Panc1 (cell line): ENCODE data around the gene SART3. TPM values are rescaled to one million over a fixed set of nuclear protein-coding genes. Genes with fewer than 3 reads are reported as not detected.

ENCODE experiments used
- ATAC-seq: fragments of 200-7000 bp; cut with Tn5 transposase; 2 replicates; pipeline ENCODE4 v1.9.1; 2020; ENCODE audit warnings: mild to moderate bottlenecking, moderate library complexity
- BruUV-seq: library from RNA; stranded (reverse); fragments of 400-500 nt; replicated peaks from 2 replicates; lab custom pipeline; 2021; lab: Mats Ljungman, UMichigan
- CTCF ChIA-PET: fragments of 300-600 bp; sonication (Branson Sonifier 250); formaldehyde crosslinking; loops from one replicate; lab custom pipeline; 2022; ENCODE audit warnings: antibody characterized with exemption; lab: Charles Lee
- POLR2A ChIA-PET: fragments of 300-600 bp; sonication (Branson Sonifier 250); formaldehyde crosslinking; loops from one replicate; lab custom pipeline; 2022; ENCODE audit warnings: antibody characterized with exemption; lab: Charles Lee
- DNase-seq: peaks from one replicate; pipeline ENCODE4 v3.0.0-alpha.2; 2010; ENCODE audit warnings: low read depth, low spot score
- H3K27ac ChIP-seq: 2 replicates; pipeline ENCODE4 v1.5.1; 2011; ENCODE audit warnings: mild to moderate bottlenecking, low read length, inconsistent platforms
- H3K27me3 ChIP-seq: fragments of 200-500 bp; sonication (Bioruptor generic); 2 replicates; pipeline ENCODE4 v1.6.0; 2014; ENCODE audit warnings: low read length, inconsistent platforms; ENCODE audit not compliant: control insufficient read depth, insufficient read depth
- H3K36me3 ChIP-seq: fragments of 200-500 bp; sonication (Bioruptor generic); 2 replicates; pipeline ENCODE4 v1.5.1; 2014; ENCODE audit warnings: inconsistent platforms, mild to moderate bottlenecking, low read length, moderate library complexity; ENCODE audit not compliant: control insufficient read depth, insufficient read depth
- H3K4me1 ChIP-seq: 2 replicates; pipeline ENCODE4 v1.5.1; 2011; ENCODE audit warnings: inconsistent platforms, mild to moderate bottlenecking, low read length, moderate library complexity; ENCODE audit not compliant: control insufficient read depth, insufficient read depth
- H3K4me3 ChIP-seq, 2 experiments: 2 replicates each; pipeline ENCODE4 v1.5.1; 2011 to 2012; ENCODE audit warnings: low read depth in 2 of 2, low read length in 2 of 2, mild to moderate bottlenecking in 2 of 2, inconsistent platforms in 1 of 2, moderate library complexity in 1 of 2
- H3K9me3 ChIP-seq: fragments of 200-500 bp; sonication (Bioruptor generic); 2 replicates; pipeline ENCODE4 v1.5.1; 2014; ENCODE audit warnings: low read depth, mild to moderate bottlenecking, inconsistent platforms, low read length, moderate library complexity; ENCODE audit not compliant: control insufficient read depth, insufficient read depth
- POLR2AphosphoS5 ChIP-seq: IDR thresholded peaks from 2 replicates; pipeline ENCODE4 v1.6.1; 2012; ENCODE audit warnings: mild to moderate bottlenecking, low read depth, low read length, moderate library complexity
- SIN3A ChIP-seq: IDR thresholded peaks from 2 replicates; pipeline ENCODE4 v1.6.1; 2012; ENCODE audit warnings: low read depth, mild to moderate bottlenecking, low read length, moderate library complexity, borderline replicate concordance; ENCODE audit not compliant: insufficient read depth
- TCF7L2 ChIP-seq: IDR thresholded peaks from 2 replicates; pipeline ENCODE4 v1.6.1; 2011; ENCODE audit warnings: mild to moderate bottlenecking, low read depth, low read length, inconsistent platforms
- in situ Hi-C: cut with HindIII; loops from 2 replicates; pipeline ENCODE4 v1.10.0; 2016; ENCODE audit warnings: low sequenced_read_pairs, low pct_unique_long_range_greater_than_20kb
- intact Hi-C: fragments of 100-400 bp; cut with micrococcal nuclease; formaldehyde crosslinking; loops from one replicate; pipeline ENCODE4 v1.10.0; 2022; ENCODE audit not compliant: unreplicated experiment
- total RNA-seq: library from RNA; stranded (reverse); gene quantifications from one replicate; pipeline ENCODE4 v1.2.1, GENCODE V29; 2021; ENCODE audit not compliant: unreplicated experiment
- TF ChIP-seq, protein P1 (sequence below): fragments of 450-650 bp; IDR thresholded peaks from 2 replicates; pipeline ENCODE4 v1.5.1; 2017; ENCODE audit warnings: mild to moderate bottlenecking
- TF ChIP-seq, protein P2 (sequence below), 2 experiments: IDR thresholded peaks; 2 replicates each; pipeline ENCODE4 v1.6.1; 2011 to 2012; ENCODE audit warnings: low read depth in 2 of 2, control low read depth in 1 of 2, low read length in 1 of 2, mild to moderate bottlenecking in 1 of 2, moderate library complexity in 1 of 2; ENCODE audit not compliant: insufficient read depth in 1 of 2

SART3 gene
- total RNA-seq, 1 experiment from 2014 or later = 55.9 TPM

- intact Hi-C loops (no loop called here), in situ Hi-C loops (no loop called here)
- Histone ChIP-seq H3K4me1 (peaks cover 5% of the 10 kb centered on the region), H3K36me3 (no peaks in the 10 kb centered on the region), H3K27me3 (no peaks in the 10 kb centered on the region), H3K9me3 (no peaks in the 10 kb centered on the region), H3K4me3 (no peak overlapping the region), H3K27ac (no peak overlapping the region)
- CTCF ChIA-PET = no interaction called here
- TF ChIP-seq SIN3A = no peak
- TF ChIP-seq TCF7L2 = no peak
- TF ChIP-seq, protein P1, sequence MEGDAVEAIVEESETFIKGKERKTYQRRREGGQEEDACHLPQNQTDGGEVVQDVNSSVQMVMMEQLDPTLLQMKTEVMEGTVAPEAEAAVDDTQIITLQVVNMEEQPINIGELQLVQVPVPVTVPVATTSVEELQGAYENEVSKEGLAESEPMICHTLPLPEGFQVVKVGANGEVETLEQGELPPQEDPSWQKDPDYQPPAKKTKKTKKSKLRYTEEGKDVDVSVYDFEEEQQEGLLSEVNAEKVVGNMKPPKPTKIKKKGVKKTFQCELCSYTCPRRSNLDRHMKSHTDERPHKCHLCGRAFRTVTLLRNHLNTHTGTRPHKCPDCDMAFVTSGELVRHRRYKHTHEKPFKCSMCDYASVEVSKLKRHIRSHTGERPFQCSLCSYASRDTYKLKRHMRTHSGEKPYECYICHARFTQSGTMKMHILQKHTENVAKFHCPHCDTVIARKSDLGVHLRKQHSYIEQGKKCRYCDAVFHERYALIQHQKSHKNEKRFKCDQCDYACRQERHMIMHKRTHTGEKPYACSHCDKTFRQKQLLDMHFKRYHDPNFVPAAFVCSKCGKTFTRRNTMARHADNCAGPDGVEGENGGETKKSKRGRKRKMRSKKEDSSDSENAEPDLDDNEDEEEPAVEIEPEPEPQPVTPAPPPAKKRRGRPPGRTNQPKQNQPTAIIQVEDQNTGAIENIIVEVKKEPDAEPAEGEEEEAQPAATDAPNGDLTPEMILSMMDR = no peak
- TF ChIP-seq POLR2AphosphoS5 = no peak
- TF ChIP-seq, protein P2, sequence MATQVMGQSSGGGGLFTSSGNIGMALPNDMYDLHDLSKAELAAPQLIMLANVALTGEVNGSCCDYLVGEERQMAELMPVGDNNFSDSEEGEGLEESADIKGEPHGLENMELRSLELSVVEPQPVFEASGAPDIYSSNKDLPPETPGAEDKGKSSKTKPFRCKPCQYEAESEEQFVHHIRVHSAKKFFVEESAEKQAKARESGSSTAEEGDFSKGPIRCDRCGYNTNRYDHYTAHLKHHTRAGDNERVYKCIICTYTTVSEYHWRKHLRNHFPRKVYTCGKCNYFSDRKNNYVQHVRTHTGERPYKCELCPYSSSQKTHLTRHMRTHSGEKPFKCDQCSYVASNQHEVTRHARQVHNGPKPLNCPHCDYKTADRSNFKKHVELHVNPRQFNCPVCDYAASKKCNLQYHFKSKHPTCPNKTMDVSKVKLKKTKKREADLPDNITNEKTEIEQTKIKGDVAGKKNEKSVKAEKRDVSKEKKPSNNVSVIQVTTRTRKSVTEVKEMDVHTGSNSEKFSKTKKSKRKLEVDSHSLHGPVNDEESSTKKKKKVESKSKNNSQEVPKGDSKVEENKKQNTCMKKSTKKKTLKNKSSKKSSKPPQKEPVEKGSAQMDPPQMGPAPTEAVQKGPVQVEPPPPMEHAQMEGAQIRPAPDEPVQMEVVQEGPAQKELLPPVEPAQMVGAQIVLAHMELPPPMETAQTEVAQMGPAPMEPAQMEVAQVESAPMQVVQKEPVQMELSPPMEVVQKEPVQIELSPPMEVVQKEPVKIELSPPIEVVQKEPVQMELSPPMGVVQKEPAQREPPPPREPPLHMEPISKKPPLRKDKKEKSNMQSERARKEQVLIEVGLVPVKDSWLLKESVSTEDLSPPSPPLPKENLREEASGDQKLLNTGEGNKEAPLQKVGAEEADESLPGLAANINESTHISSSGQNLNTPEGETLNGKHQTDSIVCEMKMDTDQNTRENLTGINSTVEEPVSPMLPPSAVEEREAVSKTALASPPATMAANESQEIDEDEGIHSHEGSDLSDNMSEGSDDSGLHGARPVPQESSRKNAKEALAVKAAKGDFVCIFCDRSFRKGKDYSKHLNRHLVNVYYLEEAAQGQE (IDR thresholded peaks at IDR 0.05; ENCODE audit: insufficient read depth in 1 of 2, low read depth in 2 of 2, low read length in 1 of 2) = no peak
- POLR2A ChIA-PET = no interaction called here
- BruUV-seq = no TSS peak
- ATAC-seq (no peak), DNase-seq (no peak)
Observed at GRCh38 chr12:108473400-108474055, 87.4 kb downstream of the SART3 start.

Other genes starting within 250 kb of the SART3 start
- 0.03 TPM for gene CMKLR1, start 221.9 kb downstream of the SART3 start, total RNA-seq
- gene FICD, start 45.9 kb downstream of the SART3 start, total RNA-seq = 10.1 TPM
- 66.1 TPM for gene ISCU, start 1.4 kb upstream of the SART3 start, total RNA-seq
- gene TMEM119, start 36.9 kb upstream of the SART3 start, total RNA-seq = not detected
- gene SELPLG, start 72.7 kb upstream of the SART3 start, total RNA-seq = 0.41 TPM
- gene CORO1C, start 170.3 kb upstream of the SART3 start, total RNA-seq = 165 TPM